ENCODE measurements around the gene KIF3C.
"Not testable (repeated sequence)": the region's sequence is repeated elsewhere in the genome, so short reads cannot be mapped to it uniquely, and the experiment has no call there.

Gene KIF3C

GRCh38 chr2:25960920-25961319 lies 21.4 kb downstream of the KIF3C start:
- DNase-seq (ENCODE audit: low spot score), result no peak

- DNase-seq (ENCODE audit: low spot score), result no peak
Observed at GRCh38 chr2:25960396-25960795, 21.9 kb downstream of the KIF3C start.

GRCh38 chr2:25958611-25959010 lies 23.7 kb downstream of the KIF3C start:
- not testable (repeated sequence) for DNase-seq (ENCODE audit: low spot score)

- DNase-seq (ENCODE audit: low spot score), result no peak
Observed at GRCh38 chr2:25957743-25958142, 24.6 kb downstream of the KIF3C start.

GRCh38 chr2:25955869-25956535 lies 26.3 kb downstream of the KIF3C start:
- no peak for DNase-seq (ENCODE audit: low spot score)

GRCh38 chr2:25955036-25955435 lies 27.3 kb downstream of the KIF3C start:
- DNase-seq (ENCODE audit: low spot score), result no peak

- no peak for DNase-seq (ENCODE audit: low spot score)
Observed at GRCh38 chr2:25954199-25954752, 28.0 kb downstream of the KIF3C start.

- DNase-seq (ENCODE audit: low spot score), result peak; percentile 88
Observed at GRCh38 chr2:25951071-25951547, 31.2 kb downstream of the KIF3C start.

- no peak for DNase-seq (ENCODE audit: low spot score)
Observed at GRCh38 chr2:25948437-25948836, 33.9 kb downstream of the KIF3C start.

GRCh38 chr2:25941042-25941441 lies 41.3 kb downstream of the KIF3C start:
- no peak for DNase-seq (ENCODE audit: low spot score)

GRCh38 chr2:25939257-25939668 lies 43.0 kb downstream of the KIF3C start:
- no peak for DNase-seq (ENCODE audit: low spot score)

GRCh38 chr2:25938345-25938744 lies 44.0 kb downstream of the KIF3C start:
- no peak for DNase-seq (ENCODE audit: low spot score)

- DNase-seq (ENCODE audit: low spot score), result no peak
Observed at GRCh38 chr2:25936889-25937545, 45.3 kb downstream of the KIF3C start.

GRCh38 chr2:25933622-25934021 lies 48.7 kb downstream of the KIF3C start:
- DNase-seq (ENCODE audit: low spot score), result no peak

GRCh38 chr2:25929789-25930473 lies 52.4 kb downstream of the KIF3C start:
- no peak for DNase-seq (ENCODE audit: low spot score)

- no peak for DNase-seq (ENCODE audit: low spot score)
Observed at GRCh38 chr2:25928668-25929067, 53.6 kb downstream of the KIF3C start.

- no peak for DNase-seq (ENCODE audit: low spot score)
Observed at GRCh38 chr2:25926984-25927756, 55.1 kb downstream of the KIF3C start.

GRCh38 chr2:25922501-25922900 lies 59.8 kb downstream of the KIF3C start:
- DNase-seq (ENCODE audit: low spot score), result no peak

GRCh38 chr2:25920786-25921415 lies 61.4 kb downstream of the KIF3C start:
- no peak for DNase-seq (ENCODE audit: low spot score)

- no peak for DNase-seq (ENCODE audit: low spot score)
Observed at GRCh38 chr2:25920336-25920735, 62.0 kb downstream of the KIF3C start.

- DNase-seq (ENCODE audit: low spot score), result no peak
Observed at GRCh38 chr2:25917832-25918231, 64.5 kb downstream of the KIF3C start.

GRCh38 chr2:25917411-25917810 lies 64.9 kb downstream of the KIF3C start:
- not testable (repeated sequence) for DNase-seq (ENCODE audit: low spot score)

Measured in D341Med (cell line).